Stimulated activated memory B cell treated with anti-CD40 and anti-IgM and Interleukin-4, amounts not matched to agents 10 μg/mL and 1 μg/mL and 100 μg/mL, for 72 hours (primary cell): ENCODE results near the gene MCAM.

Experiments used
- ATAC-seq: fragments of 150-1000 bp; cut with Tn5 transposase; 2 replicates; pipeline ENCODE4 v1.10.0; 2021
- H3K27ac Mint-ChIP-seq: one replicate; pipeline ENCODE4 v1.8.0; 2022; ENCODE audit warnings: mild to moderate bottlenecking, mixed read lengths
- H3K27me3 Mint-ChIP-seq: one replicate; pipeline ENCODE4 v1.8.0; 2022; ENCODE audit warnings: mixed read lengths
- H3K36me3 Mint-ChIP-seq: one replicate; pipeline ENCODE4 v1.8.0; 2022; ENCODE audit warnings: mixed read lengths
- H3K4me1 Mint-ChIP-seq: one replicate; pipeline ENCODE4 v1.8.0; 2022; ENCODE audit warnings: mixed read lengths
- H3K4me3 Mint-ChIP-seq: one replicate; pipeline ENCODE4 v1.8.0; 2022; ENCODE audit warnings: mild to moderate bottlenecking, moderate library complexity, mixed read lengths
- H3K9me3 Mint-ChIP-seq: one replicate; pipeline ENCODE4 v1.8.0; 2022; ENCODE audit warnings: mixed read lengths

Gene MCAM, protein sequence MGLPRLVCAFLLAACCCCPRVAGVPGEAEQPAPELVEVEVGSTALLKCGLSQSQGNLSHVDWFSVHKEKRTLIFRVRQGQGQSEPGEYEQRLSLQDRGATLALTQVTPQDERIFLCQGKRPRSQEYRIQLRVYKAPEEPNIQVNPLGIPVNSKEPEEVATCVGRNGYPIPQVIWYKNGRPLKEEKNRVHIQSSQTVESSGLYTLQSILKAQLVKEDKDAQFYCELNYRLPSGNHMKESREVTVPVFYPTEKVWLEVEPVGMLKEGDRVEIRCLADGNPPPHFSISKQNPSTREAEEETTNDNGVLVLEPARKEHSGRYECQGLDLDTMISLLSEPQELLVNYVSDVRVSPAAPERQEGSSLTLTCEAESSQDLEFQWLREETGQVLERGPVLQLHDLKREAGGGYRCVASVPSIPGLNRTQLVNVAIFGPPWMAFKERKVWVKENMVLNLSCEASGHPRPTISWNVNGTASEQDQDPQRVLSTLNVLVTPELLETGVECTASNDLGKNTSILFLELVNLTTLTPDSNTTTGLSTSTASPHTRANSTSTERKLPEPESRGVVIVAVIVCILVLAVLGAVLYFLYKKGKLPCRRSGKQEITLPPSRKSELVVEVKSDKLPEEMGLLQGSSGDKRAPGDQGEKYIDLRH

DNA sequence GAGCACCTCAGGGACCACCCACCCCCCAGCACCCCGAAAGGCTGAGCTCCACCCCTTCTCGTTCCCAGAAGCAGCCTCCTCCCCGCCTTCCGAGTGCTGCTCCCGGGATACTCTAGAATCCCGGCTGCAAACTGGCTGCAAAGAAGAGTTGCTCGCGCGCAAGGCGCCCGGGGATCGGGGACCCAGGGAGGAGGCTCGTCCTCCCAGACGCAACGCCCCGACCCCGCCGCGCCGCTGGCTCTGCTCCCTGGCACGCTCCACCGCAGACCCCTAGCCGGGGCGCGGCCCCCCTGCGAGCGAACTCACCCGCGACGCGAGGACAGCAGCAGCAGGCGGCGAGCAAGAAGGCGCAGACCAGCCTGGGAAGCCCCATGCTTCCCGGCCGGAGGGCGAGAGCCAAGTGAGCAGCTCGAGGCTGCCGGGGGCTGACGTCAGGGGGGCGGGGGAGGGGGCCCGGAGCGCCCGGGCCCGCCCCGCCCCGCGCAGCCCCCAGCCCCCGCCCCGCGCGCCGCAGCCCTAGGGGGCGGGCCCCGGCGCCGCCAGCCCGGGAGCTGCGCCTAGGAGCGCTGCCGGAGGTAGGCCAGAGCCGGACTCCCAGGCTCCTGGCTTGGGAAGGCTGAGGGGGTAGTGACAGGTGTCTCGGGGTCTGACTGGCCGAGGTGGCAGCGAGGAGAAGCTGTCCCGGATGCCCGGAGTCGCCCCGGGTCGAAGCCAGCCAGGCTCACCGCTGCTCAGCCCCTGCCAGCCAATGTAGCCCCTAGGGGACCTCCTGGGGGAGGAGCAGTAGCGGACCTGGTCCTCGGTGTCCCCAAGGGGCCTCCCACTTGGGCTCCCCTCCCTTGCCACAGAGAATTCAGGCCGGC lies at the start of gene MCAM:
TSS of gene MCAM (minus strand) at position 402 of the 863 bp plus-strand sequence. CDS start at position 373, 29 bp downstream.
- Mint-ChIP-seq H3K27ac (no peak within 1 kb of the TSS), H3K27me3 (peaks cover 61% of the 10 kb centered on the region), H3K36me3 (no peaks in the 10 kb centered on the region), H3K4me3 (peak within 1 kb of the TSS; percentile 78), H3K9me3 (no peaks in the 10 kb centered on the region), H3K4me1 (peaks cover 56% of the 10 kb centered on the region)
- ATAC-seq = no peak

DNA sequence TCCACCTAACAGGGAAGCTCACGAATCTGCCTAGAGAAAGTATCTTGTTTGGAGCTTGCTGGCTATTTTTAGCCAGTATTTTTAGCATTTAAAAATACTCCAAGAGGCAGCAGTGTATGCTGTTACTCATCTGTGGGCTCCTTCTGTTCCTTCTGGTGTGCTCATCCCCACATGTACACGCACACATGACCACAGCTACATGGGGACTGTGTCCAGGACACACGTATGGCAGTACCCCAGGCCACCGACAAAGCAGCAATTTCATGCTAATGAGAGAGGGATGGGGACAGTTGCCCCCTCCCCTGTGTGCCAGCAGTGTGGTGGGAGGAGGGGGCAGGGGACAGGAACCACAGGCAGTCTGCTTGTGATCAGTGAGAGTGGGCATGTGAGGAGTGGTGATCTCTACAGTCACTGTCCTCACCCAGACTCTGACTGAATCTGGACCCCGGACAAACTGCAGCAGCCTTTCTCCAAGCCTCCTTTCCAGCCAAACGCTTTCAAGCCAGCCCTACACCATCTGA lies 48.2 kb upstream of the MCAM start:
- Mint-ChIP-seq H3K27ac (no peak overlapping the region), H3K4me1 (peaks cover 13% of the 10 kb centered on the region), H3K4me3 (peak overlapping the region; percentile 80), H3K36me3 (no peaks in the 10 kb centered on the region), H3K9me3 (no peaks in the 10 kb centered on the region), H3K27me3 (peaks cover 79% of the 10 kb centered on the region)
- no peak for ATAC-seq

DNA sequence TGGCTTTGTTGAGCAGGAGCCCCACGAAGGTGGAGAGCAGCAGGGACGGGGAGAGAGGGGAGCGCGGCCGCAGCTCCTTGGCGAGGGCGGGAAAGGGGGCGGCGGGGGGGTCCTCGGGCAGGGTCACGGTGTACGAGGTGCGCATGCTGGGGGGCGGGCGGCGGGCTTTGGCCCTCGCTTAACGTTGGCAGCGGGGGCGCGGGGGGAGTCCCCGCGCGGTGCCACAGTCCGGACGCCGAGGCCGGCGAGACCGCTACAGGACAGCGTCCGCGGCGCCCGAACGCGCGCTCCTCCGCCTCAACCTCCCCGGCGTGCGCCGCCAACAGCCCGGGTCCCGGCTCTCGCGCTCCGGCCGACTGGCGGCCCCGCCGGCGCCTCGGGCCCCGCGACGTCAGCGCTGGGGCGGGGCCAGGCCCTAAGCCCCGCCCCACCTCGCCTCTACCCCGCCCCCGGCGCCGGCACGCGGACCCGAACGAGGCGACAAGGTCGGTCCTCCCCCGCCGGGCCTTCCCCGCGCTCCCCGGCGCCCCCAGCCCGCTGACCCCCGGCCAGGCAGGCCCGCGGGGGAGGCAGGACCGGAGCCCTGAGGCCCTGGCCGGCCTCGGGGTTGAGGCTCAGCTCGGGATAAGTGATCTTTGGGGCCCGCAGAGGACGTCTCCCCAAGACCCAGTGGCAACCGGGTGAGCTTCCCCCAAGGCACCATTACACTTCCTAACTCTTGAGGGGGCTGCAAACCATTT lies 47.1 kb upstream of the MCAM start:
- Mint-ChIP-seq H3K27ac (no peak overlapping the region), H3K27me3 (peaks cover 68% of the 10 kb centered on the region), H3K9me3 (no peaks in the 10 kb centered on the region), H3K36me3 (no peaks in the 10 kb centered on the region), H3K4me1 (peaks cover 23% of the 10 kb centered on the region), H3K4me3 (peak overlapping the region; percentile 80)
- peak; percentile 64 for ATAC-seq

DNA sequence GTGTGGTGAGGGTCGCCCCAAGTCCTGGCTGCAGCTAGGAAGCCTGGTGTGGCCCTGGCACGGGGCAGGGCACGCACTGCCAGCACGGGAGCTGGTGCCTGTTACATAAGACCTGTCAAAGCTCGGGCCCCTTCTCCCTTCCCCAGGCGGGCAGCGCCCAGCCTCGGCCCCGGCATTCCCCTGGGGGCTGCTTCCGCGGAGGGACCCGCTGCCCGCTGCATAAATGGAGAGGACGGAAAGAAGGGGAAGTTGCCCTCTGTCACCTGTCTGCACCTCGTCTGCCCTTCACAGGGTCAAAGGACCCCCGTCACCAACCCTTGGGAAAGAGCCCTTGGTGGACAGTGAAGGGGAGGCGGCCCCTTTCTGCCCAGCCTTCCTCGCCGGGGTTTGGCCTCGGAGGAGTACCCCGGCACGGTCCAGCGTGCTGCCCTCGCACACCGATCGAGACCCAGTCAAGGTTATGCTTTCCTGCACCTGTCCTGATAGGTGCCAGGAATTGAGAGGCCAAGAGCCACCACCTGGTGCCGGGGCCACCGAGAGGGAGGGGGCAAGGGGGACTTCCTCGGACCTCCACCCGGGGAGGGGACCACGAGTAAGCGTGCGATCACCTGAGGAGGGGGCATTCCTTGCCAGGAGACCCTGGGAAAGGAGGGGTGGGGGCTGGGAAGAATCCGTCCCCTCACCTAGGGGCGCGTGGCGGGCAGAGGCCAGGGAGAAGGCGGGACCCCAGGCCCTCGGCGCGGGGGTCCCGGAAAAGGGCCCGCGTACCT lies 46.3 kb upstream of the MCAM start:
- Mint-ChIP-seq H3K4me1 (peaks cover 24% of the 10 kb centered on the region), H3K27ac (no peak overlapping the region), H3K27me3 (peaks cover 60% of the 10 kb centered on the region)

DNA sequence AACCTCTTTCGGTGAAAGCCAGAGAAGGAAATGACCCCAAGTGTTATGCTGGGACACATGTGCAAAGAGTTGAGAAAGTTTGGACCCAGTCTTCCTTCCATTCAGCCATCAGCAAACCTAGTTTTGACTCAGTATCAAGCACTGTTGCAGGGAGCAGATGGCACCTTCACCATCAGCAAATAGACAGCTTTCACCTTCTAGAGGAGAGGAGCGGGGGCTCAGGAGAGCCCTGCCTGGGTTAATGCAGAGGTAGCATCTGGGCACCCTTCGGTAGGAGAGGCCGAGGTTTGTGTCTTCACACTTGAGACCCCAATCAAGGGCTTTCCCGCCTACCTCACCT lies 45.8 kb upstream of the MCAM start:
- Mint-ChIP-seq H3K36me3 (no peaks in the 10 kb centered on the region), H3K4me1 (peaks cover 24% of the 10 kb centered on the region), H3K27ac (no peak overlapping the region), H3K9me3 (no peaks in the 10 kb centered on the region), H3K27me3 (peaks cover 58% of the 10 kb centered on the region), H3K4me3 (no peak overlapping the region)
- no peak for ATAC-seq

More for the DNA sequence above, 46.3 kb upstream of the MCAM start:
- no peaks in the 10 kb centered on the region for H3K9me3 Mint-ChIP-seq
- no peaks in the 10 kb centered on the region for H3K36me3 Mint-ChIP-seq
- peak overlapping the region; percentile 10 for H3K4me3 Mint-ChIP-seq
- no peak for ATAC-seq

DNA sequence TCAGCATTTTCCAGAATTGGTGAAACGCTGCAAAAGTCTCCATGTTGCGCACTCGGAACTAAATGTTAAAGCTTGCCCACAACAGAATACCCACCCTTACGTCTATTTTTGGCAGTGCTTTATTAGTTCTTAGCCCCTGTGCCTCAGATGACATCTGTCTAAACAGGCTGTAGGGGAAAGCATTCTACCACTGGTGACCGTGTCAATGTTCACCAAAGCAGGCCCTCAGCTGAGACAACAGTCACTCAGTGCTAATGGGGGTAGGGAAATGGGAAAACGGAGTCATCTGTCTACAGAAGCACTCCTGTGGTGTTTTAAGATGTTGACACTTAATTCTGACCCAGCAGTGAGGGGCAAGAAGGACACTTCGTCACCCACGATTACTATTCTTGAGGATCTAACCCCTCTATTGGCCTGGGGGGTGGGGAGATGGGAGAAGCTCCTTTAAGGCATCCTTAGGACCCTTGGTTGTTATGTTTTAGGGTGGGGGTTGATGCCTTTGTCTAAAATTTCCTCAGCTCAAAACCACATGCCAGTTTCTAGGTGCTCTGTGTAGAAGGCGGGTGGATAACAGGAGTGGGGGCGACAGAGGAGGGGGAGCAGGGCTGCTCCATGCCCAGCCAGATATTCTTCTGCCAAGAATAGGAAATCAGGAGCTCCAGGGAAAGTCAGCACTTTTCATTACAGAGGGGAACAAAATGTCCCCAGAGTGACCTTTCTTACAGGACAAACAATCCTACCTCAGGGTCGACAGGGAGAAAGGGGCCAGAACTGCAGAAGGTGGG lies 45.2 kb upstream of the MCAM start:
- H3K36me3 Mint-ChIP-seq = no peaks in the 10 kb centered on the region
- H3K27me3 Mint-ChIP-seq = peaks cover 58% of the 10 kb centered on the region
- no peak overlapping the region for H3K27ac Mint-ChIP-seq
- ATAC-seq = no peak
- H3K4me3 Mint-ChIP-seq = no peak overlapping the region
- H3K4me1 Mint-ChIP-seq = peaks cover 24% of the 10 kb centered on the region
- H3K9me3 Mint-ChIP-seq = no peaks in the 10 kb centered on the region

DNA sequence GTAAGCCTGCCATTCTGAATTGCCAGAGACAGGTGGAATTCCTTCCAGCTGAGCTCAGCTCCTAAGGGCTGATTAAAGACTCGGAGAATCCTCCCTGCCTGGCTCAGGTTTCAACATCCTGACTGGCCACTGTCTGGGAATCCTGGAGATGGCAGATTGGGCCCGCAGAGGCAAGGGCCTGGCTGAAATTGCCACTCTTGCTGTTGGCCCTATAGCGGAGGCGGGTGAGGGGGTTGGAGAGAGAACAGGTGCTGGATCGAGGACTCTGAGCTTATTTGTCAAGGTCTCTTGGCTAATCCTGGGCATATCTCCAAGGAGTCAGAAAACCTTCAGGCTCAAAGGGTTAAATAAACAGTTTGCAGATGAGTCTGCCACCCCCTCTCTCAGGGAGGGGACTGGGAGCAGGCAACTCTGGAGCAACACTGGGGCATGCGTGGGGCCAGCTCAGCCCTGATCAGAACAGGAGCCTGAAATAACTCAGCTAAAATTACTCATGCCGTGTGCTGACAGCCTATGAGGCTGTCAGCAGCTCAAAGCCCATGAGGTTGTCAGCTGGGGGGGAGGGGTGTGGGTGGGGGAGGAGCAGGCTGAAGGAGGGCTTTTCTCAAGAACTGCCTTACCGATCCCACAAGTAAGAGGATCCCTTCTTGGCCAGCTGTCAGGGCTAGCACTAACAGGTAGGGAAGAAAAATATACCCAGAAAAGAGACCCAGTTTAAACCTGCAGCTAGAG lies 44.3 kb upstream of the MCAM start:
- ATAC-seq = peak; percentile 40
- no peaks in the 10 kb centered on the region for H3K9me3 Mint-ChIP-seq
- H3K4me3 Mint-ChIP-seq = no peak overlapping the region
- no peaks in the 10 kb centered on the region for H3K36me3 Mint-ChIP-seq
- H3K4me1 Mint-ChIP-seq = peaks cover 31% of the 10 kb centered on the region
- no peak overlapping the region for H3K27ac Mint-ChIP-seq
- peaks cover 58% of the 10 kb centered on the region for H3K27me3 Mint-ChIP-seq

DNA sequence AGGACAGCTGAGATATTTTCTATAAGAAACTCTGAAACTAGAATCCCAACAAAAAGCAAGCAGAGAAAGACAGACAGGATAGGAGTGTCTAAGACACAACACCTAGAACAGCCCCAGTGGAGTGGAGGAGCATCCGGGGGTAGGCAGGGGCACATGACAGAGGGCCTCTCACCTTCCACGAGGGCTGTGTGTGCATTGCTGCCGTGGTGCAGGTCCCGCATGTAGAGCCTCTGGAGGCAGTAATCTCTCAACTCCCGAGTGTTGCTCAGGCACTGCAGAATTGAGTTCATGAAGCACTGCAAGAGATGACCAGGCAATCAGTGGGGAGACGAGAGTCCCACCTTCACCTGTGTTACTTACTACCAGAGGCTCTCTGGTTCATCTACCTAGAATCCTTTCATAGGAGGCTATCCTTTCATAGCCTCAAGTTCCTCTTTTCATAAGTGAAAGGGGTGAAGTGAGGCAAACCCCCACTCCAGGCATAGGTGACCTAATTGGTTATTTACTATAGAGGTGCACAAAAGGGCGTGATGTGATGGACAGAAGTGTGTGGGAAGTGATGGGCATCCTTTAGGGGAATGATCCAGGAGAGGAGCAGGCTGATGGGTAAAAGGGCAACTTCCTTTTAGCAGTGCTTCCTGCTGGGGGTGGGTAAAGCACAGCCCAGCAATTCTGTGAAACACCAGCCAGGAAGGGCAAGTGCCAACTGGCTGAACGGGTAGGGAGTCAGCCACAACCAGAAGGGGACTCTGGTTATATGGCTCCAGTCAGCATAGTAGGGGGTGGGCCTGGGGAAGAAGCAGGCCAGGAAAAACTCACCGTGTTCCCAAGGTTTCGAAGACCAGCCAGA lies 42.7 kb upstream of the MCAM start:
- no peak overlapping the region for H3K4me3 Mint-ChIP-seq
- H3K27me3 Mint-ChIP-seq = peaks cover 56% of the 10 kb centered on the region
- peaks cover 32% of the 10 kb centered on the region for H3K4me1 Mint-ChIP-seq
- peak; percentile 34 for ATAC-seq
- H3K9me3 Mint-ChIP-seq = no peaks in the 10 kb centered on the region
- H3K36me3 Mint-ChIP-seq = no peaks in the 10 kb centered on the region
- H3K27ac Mint-ChIP-seq = no peak overlapping the region

DNA sequence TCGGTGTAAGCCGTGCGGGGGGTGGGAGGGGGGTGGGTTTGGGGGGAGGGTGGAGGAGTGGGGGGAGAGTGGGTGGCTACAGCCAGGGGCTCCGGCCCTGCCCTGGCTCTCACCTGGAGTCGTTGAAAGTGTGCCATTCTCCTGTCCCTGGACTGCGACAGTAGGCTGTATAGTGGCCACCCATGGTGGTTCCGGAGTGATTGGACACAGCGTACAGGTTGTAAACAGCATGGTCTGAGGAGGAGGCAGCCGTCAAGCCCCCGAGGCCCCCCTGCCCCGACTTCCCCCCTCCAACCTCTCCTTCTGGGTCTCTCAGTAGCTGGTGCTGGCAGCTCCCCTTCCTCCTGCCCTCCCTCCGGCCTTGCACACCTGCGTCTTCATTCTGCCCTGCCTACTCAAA lies 40.1 kb upstream of the MCAM start:
- Mint-ChIP-seq H3K4me3 (no peak overlapping the region), H3K9me3 (no peaks in the 10 kb centered on the region), H3K4me1 (peaks cover 22% of the 10 kb centered on the region), H3K27ac (no peak overlapping the region), H3K36me3 (no peaks in the 10 kb centered on the region), H3K27me3 (peaks cover 47% of the 10 kb centered on the region)
- ATAC-seq = no peak

DNA sequence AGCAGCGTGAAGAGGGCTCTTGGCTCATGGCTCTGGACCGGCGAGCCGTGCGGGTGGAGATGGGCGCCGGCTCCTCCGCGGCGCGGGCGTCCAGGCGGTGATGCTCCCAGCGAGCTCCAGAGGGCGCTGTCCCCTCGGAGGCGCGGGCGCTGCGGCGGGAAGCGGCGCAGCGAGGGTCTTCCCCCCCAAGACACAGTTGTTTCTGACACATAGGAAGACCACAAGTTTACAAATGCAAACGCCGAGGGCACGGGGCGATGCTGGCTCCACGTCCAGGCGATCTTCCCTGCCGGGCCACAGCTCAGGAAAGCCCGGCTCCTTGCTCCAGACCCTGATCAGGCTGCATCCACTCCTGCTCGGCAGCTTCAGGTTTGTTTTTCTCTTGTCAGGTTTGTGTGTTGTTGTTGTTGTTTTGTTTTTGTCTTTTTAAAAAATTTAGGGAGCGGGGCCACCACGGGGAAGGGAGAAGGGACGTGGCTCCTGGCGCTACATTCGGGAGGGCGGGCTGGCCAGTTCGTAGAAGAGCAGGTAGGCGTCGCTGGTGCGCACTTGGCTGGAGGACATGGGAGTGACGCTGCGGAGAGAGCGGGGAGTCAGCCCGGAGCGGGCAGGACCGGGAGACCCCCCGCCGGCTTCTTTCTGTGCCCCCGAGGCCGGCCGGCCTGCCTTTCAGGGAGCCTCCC lies 39.6 kb upstream of the MCAM start:
- H3K27ac Mint-ChIP-seq = no peak overlapping the region
- H3K36me3 Mint-ChIP-seq = no peaks in the 10 kb centered on the region
- H3K4me3 Mint-ChIP-seq = peak overlapping the region; percentile 88
- H3K9me3 Mint-ChIP-seq = no peaks in the 10 kb centered on the region
- peak; percentile 76 for ATAC-seq
- peaks cover 51% of the 10 kb centered on the region for H3K27me3 Mint-ChIP-seq
- H3K4me1 Mint-ChIP-seq = peaks cover 22% of the 10 kb centered on the region

DNA sequence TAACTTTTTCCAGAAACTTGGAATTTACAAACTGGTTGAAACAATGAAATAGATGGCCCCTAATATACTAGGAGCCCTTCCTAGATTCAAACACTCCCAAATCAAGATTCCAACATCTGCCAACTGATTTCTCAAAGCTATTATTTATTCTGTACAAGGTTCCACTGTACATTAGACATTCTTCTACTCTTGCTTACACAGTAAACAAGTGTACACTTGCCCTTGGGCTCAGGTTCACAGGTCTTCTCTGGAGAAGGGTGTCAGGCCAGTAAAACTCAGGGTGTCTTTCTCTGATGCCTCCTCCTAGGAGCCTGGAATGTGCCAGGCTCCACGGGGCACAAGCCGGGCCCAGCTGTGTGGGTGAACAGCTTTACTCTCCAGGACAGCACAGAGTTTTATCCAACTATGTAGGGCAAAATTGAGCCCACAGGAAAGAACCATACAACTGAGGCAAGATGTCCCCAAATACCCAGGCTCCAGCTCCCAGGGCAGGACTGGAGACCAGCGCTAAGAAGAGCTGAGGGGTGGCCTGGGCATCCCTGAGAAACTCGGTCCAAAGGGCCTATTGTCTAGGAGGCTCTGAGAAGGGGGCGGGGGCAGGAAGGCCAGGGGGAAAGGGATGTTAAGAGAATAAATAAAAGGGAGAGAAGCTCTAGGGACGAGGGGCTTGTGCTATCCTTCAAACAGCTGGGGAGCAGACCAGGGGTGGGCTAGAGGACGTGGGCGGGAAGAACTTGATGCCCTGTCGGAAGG lies 38.3 kb upstream of the MCAM start:
- ATAC-seq = no peak
- H3K27ac Mint-ChIP-seq = no peak overlapping the region
- H3K4me1 Mint-ChIP-seq = peaks cover 22% of the 10 kb centered on the region
- no peaks in the 10 kb centered on the region for H3K9me3 Mint-ChIP-seq
- H3K27me3 Mint-ChIP-seq = peaks cover 63% of the 10 kb centered on the region
- H3K4me3 Mint-ChIP-seq = peak overlapping the region; percentile 24
- no peaks in the 10 kb centered on the region for H3K36me3 Mint-ChIP-seq
